Sigmoid colon (tissue), 7 donors: ENCODE results near the gene SCO2. TPM values are rescaled to one million over a fixed set of nuclear protein-coding genes. Genes with fewer than 3 reads are reported as not detected.

ENCODE experiments used
- DNase-seq: peaks from one replicate; pipeline ENCODE4 v3.0.0-alpha.2; 2019
- H3K27ac ChIP-seq, 4 donors: fragments of 200-600 bp; sonication (generic); one replicate each; pipeline ENCODE4 v1.5.1; 2016 to 2019; ENCODE audit warnings: mild to moderate bottlenecking in 1 of 4
- H3K27me3 ChIP-seq, 3 donors: fragments of 200-600 bp; sonication (generic); one replicate each; pipeline ENCODE4 v1.5.1; 2019; ENCODE audit warnings: mild to moderate bottlenecking in 1 of 3
- H3K36me3 ChIP-seq, 4 donors: fragments of 200-600 bp; sonication (generic); one replicate each; pipeline ENCODE4 v1.5.1; 2016 to 2019
- H3K4me1 ChIP-seq, 4 donors: fragments of 200-600 bp; sonication (generic); one replicate each; pipeline ENCODE4 v1.5.1; 2017 to 2019
- H3K4me3 ChIP-seq, 4 donors: fragments of 200-600 bp; sonication (generic); one replicate each; pipeline ENCODE4 v1.5.1; 2017 to 2019; ENCODE audit warnings: mild to moderate bottlenecking in 2 of 4, moderate library complexity in 1 of 4
- H3K9me3 ChIP-seq, 4 donors: fragments of 200-600 bp in 3 of 4; sonication (generic) in 3 of 4; one replicate each; pipeline versions ENCODE4 v1.5.1 to v1.6.1; 2013 to 2019
- CTCF ChIP-seq, 4 experiments: fragments of 450-650 bp in 3 of 4; fragments of 200-600 bp in 1 of 4; IDR thresholded peaks; one replicate each; pipeline ENCODE4 v1.5.1; 2016 to 2019; ENCODE audit warnings: antibody characterized with exemption in 4 of 4, mild to moderate bottlenecking in 3 of 4, moderate library complexity in 2 of 4
- EP300 ChIP-seq, 4 donors: sonication (generic); formaldehyde crosslinking; IDR thresholded peaks; one replicate each; pipeline ENCODE4 v1.6.1; 2017; ENCODE audit warnings: antibody characterized with exemption in 4 of 4
- POLR2A ChIP-seq, 2 donors: fragments of 450-650 bp; IDR thresholded peaks; one replicate each; pipeline ENCODE4 v1.6.1; 2016; ENCODE audit warnings: antibody characterized with exemption in 2 of 2, mild to moderate bottlenecking in 2 of 2, moderate library complexity in 2 of 2
- POLR2AphosphoS5 ChIP-seq, 4 donors: sonication (generic); formaldehyde crosslinking; IDR thresholded peaks; one replicate each; pipeline ENCODE4 v1.6.1; 2017; ENCODE audit warnings: antibody characterized with exemption in 4 of 4
- WGBS, 2 donors: extraction: QIAGEN DNeasy Blood & Tissue Kit; methylation state at CpG; one replicate each; pipeline ENCODE4 v1.1.7; 2013; 5-methylcytosine and 5-hydroxymethylcytosine counted together
- intact Hi-C: fragments of 100-400 bp; cut with DNase I; formaldehyde crosslinking; loops from one replicate; pipeline ENCODE4 v1.15.1; 2023
- polyA plus RNA-seq, 3 donors: library from polyadenylated mRNA; stranded (reverse); fragments of 200-250 nt; gene quantifications; one replicate each; pipeline ENCODE4 v1.2.3, GENCODE V29; 2013
- total RNA-seq, 4 donors: library from RNA; depleted of rRNA; stranded (reverse); fragments of >200 nt; gene quantifications; one replicate each; pipeline ENCODE4 v1.1.0, GENCODE V29; 2016
- donor health status: healthy with polysubstance abuse.
- donor health status: Bipolar disorder and iron deficiency.
- donor health status: healthy.

The SCO2 gene
- total and polyA plus RNA-seq, 7 donors = 1.3 to 5.4 (median 2.8) TPM; not detected in 1

GRCh38 chr22:50550395-50550794, 25.0 kb upstream of the SCO2 start:
- TF ChIP-seq POLR2AphosphoS5 (IDR thresholded peaks at IDR 0.05) (no peak), CTCF (IDR thresholded peaks at IDR 0.05) (no peak), POLR2A (IDR thresholded peaks at IDR 0.05) (no peak), EP300 (IDR thresholded peaks at IDR 0.05) (no peak)
- no peak overlapping the region for H3K4me3 ChIP-seq
- intact Hi-C loops = no loop called here
- peaks cover 25 to 53% (median 45%) of the 10 kb centered on the region in 3 donors for H3K27me3 ChIP-seq
- H3K4me1 ChIP-seq = peaks cover 0 to 16% (median 14%) of the 10 kb centered on the region in 4 donors
- no peaks in the 10 kb centered on the region for H3K36me3 ChIP-seq
- 95 to 96% methylated on average over 8 of the region's 8 CpGs for WGBS, 2 donors
- H3K9me3 ChIP-seq = no peaks in the 10 kb centered on the region
- DNase-seq = no peak
- H3K27ac ChIP-seq = no peak overlapping the region

GRCh38 chr22:50548921-50549790, 23.8 kb upstream of the SCO2 start:
- peaks cover 0 to 24% (median 20%) of the 10 kb centered on the region in 4 donors for H3K4me1 ChIP-seq
- no peak for DNase-seq
- no peaks in the 10 kb centered on the region for H3K36me3 ChIP-seq
- peaks cover 25 to 65% (median 58%) of the 10 kb centered on the region in 3 donors for H3K27me3 ChIP-seq
- TF ChIP-seq EP300 (IDR thresholded peaks at IDR 0.05) = no peak
- no peak for TF ChIP-seq CTCF (IDR thresholded peaks at IDR 0.05)
- TF ChIP-seq POLR2AphosphoS5 (IDR thresholded peaks at IDR 0.05) = no peak
- no peak for TF ChIP-seq POLR2A (IDR thresholded peaks at IDR 0.05)
- intact Hi-C loops = no loop called here
- WGBS, 2 donors = 51 to 59% methylated on average over 68 of the region's 68 CpGs
- no peaks in the 10 kb centered on the region for H3K9me3 ChIP-seq
- no peak overlapping the region for H3K27ac ChIP-seq
- peak overlapping the region in 2 of 4 donors; percentile 27 to 34 for H3K4me3 ChIP-seq

- Histone ChIP-seq H3K9me3 (no peaks in the 10 kb centered on the region), H3K27ac (no peak overlapping the region), H3K4me1 (peaks cover 0 to 30% (median 23%) of the 10 kb centered on the region in 4 donors), H3K4me3 (peak overlapping the region in 2 of 4 donors; percentile 27 to 34), H3K27me3 (peaks cover 25 to 74% (median 66%) of the 10 kb centered on the region in 3 donors), H3K36me3 (no peaks in the 10 kb centered on the region)
- DNase-seq = no peak
- TF ChIP-seq POLR2AphosphoS5 (IDR thresholded peaks at IDR 0.05) = no peak
- TF ChIP-seq EP300 (IDR thresholded peaks at IDR 0.05) = no peak
- no peak for TF ChIP-seq CTCF (IDR thresholded peaks at IDR 0.05)
- TF ChIP-seq POLR2A (IDR thresholded peaks at IDR 0.05) = no peak
- intact Hi-C loops = no loop called here
- WGBS, 2 donors = 5 to 12% methylated on average over 56 of the region's 56 CpGs
These were observed 22.9 kb upstream of the SCO2 start for GRCh38 chr22:50548040-50548920.

GRCh38 chr22:50547263-50547985, 22.0 kb upstream of the SCO2 start:
- Histone ChIP-seq H3K27ac (no peak overlapping the region), H3K4me3 (no peak overlapping the region), H3K9me3 (no peaks in the 10 kb centered on the region), H3K27me3 (peaks cover 25 to 74% (median 67%) of the 10 kb centered on the region in 3 donors), H3K4me1 (peaks cover 0 to 30% (median 23%) of the 10 kb centered on the region in 4 donors), H3K36me3 (no peaks in the 10 kb centered on the region)
- no peak for DNase-seq
- intact Hi-C loops = no loop called here
- no peak for TF ChIP-seq POLR2A (IDR thresholded peaks at IDR 0.05)
- no peak for TF ChIP-seq CTCF (IDR thresholded peaks at IDR 0.05)
- TF ChIP-seq POLR2AphosphoS5 (IDR thresholded peaks at IDR 0.05) = no peak
- no peak for TF ChIP-seq EP300 (IDR thresholded peaks at IDR 0.05)
- 17 to 52% methylated on average over 35 of the region's 35 CpGs for WGBS, 2 donors
